SK-N-SH (cell line): ENCODE results near the gene HABP4. TPM values are rescaled to one million over a fixed set of nuclear protein-coding genes. Genes with fewer than 3 reads are reported as not detected.

Experiments
- CTCF ChIA-PET: fragments of 300-600, 350-600 bp; formaldehyde crosslinking; extraction: SDS; loops from one replicate; lab custom pipeline; 2021; lab: Yijun Ruan, JAX
- POLR2A ChIA-PET: fragments of 350-600 bp; sonication (Branson Sonifier 250); formaldehyde crosslinking; extraction: SDS; loops from one replicate; lab custom pipeline; 2020; ENCODE audit warnings: antibody characterized with exemption, inconsistent platforms; lab: Yijun Ruan, JAX
- DNase-seq: peaks from one replicate; pipeline ENCODE4 v3.0.0; 2012
- H2AFZ ChIP-seq: fragments of 200-600 bp; sonication (generic); 2 replicates; pipeline ENCODE4 v1.8.1; 2016; ENCODE audit warnings: antibody characterized with exemption, mild to moderate bottlenecking, low read depth
- H3F3A ChIP-seq: fragments of 200-600 bp; sonication (generic); replicated peaks from 2 replicates; pipeline ENCODE3; 2016; ENCODE audit warnings: antibody characterized with exemption, mild to moderate bottlenecking; ENCODE audit not compliant: insufficient read depth
- H3K27ac ChIP-seq, 2 experiments: fragments of 200-500 bp in 1 of 2; fragments of 200-600 bp in 1 of 2; sonication (Bioruptor generic) in 1 of 2; sonication (generic), shearing (Covaris generic) in 1 of 2; 2 replicates each; pipeline versions ENCODE4 v1.5.1 to v1.6.1; 2014 to 2016; ENCODE audit warnings: low read depth in 2 of 2, inconsistent platforms in 1 of 2, low read length in 1 of 2, mild to moderate bottlenecking in 1 of 2, mixed read lengths in 1 of 2
- H3K27me3 ChIP-seq: fragments of 200-600 bp; sonication (generic), shearing (Covaris generic); 2 replicates; pipeline ENCODE4 v1.6.1; 2016; ENCODE audit warnings: mixed run types; ENCODE audit not compliant: insufficient read depth
- H3K36me3 ChIP-seq, 2 experiments: fragments of 200-500 bp in 1 of 2; fragments of 200-600 bp in 1 of 2; sonication (Bioruptor generic) in 1 of 2; sonication (generic) in 1 of 2; replicated peaks in 1 of 2; 2 replicates each; pipeline versions ENCODE3 to v1.5.1; 2014 to 2016; ENCODE audit warnings: low read length in 1 of 2, mild to moderate bottlenecking in 1 of 2; ENCODE audit not compliant: insufficient read depth in 2 of 2, control insufficient read depth in 1 of 2
- H3K4me1 ChIP-seq, 2 experiments: fragments of 200-500 bp in 1 of 2; fragments of 200-600 bp in 1 of 2; sonication (Bioruptor generic) in 1 of 2; sonication (generic), shearing (Covaris generic) in 1 of 2; 2 replicates each; pipeline versions ENCODE4 v1.5.1 to v1.6.1; 2014 to 2016; ENCODE audit warnings: low read depth in 1 of 2, low read length in 1 of 2, mixed run types in 1 of 2; ENCODE audit not compliant: insufficient read depth in 2 of 2, control insufficient read depth in 1 of 2
- H3K4me2 ChIP-seq: fragments of 200-600 bp; sonication (generic), shearing (Covaris generic); 2 replicates; pipeline ENCODE4 v1.6.1; 2017; ENCODE audit warnings: mixed run types
- H3K4me3 ChIP-seq, 2 experiments: fragments of 200-500 bp in 1 of 2; fragments of 200-600 bp in 1 of 2; sonication (Bioruptor generic) in 1 of 2; sonication (generic), shearing (Covaris generic) in 1 of 2; 2 replicates each; pipeline versions ENCODE4 v1.5.1 to v1.8.1; 2014 to 2016; ENCODE audit warnings: low read depth in 2 of 2, inconsistent platforms in 1 of 2, low read length in 1 of 2, mild to moderate bottlenecking in 1 of 2, mixed read lengths in 1 of 2, moderate library complexity in 1 of 2
- H3K79me2 ChIP-seq: fragments of 200-600 bp; sonication (generic); 2 replicates; pipeline ENCODE4 v1.8.1; 2017; ENCODE audit warnings: mild to moderate bottlenecking; ENCODE audit not compliant: insufficient read depth
- H3K9ac ChIP-seq: fragments of 200-600 bp; sonication (generic); 2 replicates; pipeline ENCODE4 v1.6.1; 2017; ENCODE audit warnings: mixed run types
- H3K9me2 ChIP-seq: fragments of 200-600 bp; sonication (generic); 2 replicates; pipeline ENCODE4 v1.6.1; 2017; ENCODE audit warnings: mixed run types
- H3K9me3 ChIP-seq: fragments of 200-600 bp; sonication (generic); 2 replicates; pipeline ENCODE4 v1.6.1; 2017; ENCODE audit warnings: mixed run types, mild to moderate bottlenecking, moderate library complexity
- H4K20me1 ChIP-seq: fragments of 200-600 bp; sonication (generic); 2 replicates; pipeline ENCODE4 v1.6.1; 2017; ENCODE audit warnings: mild to moderate bottlenecking, mixed run types; ENCODE audit not compliant: insufficient read depth
- ELF1 ChIP-seq: IDR thresholded peaks from 2 replicates; pipeline ENCODE4 v1.4.0; 2012
- FOXM1 ChIP-seq: IDR thresholded peaks from 2 replicates; pipeline ENCODE4 v1.4.0; 2012; ENCODE audit warnings: low read depth, mild to moderate bottlenecking
- MXI1 ChIP-seq: IDR thresholded peaks from 2 replicates; pipeline ENCODE4 v1.6.1; 2012; ENCODE audit warnings: mild to moderate bottlenecking, low read depth, low read length, improper control_type of control experiment
- RFX5 ChIP-seq: IDR thresholded peaks from 2 replicates; pipeline ENCODE4 v1.6.1; 2012; ENCODE audit warnings: mild to moderate bottlenecking, improper control_type of control experiment, low read length
- TAF1 ChIP-seq: IDR thresholded peaks from 2 replicates; pipeline ENCODE4 v1.6.1; 2012; ENCODE audit warnings: low read depth, mild to moderate bottlenecking, low read length, moderate library complexity, borderline replicate concordance
- TCF12 ChIP-seq: IDR thresholded peaks from 2 replicates; pipeline ENCODE4 v1.4.0; 2012
- TEAD4 ChIP-seq: IDR thresholded peaks from 2 replicates; pipeline ENCODE4 v1.4.0; 2012; ENCODE audit warnings: mild to moderate bottlenecking, borderline replicate concordance; ENCODE audit not compliant: insufficient read depth
- WGBS: methylation state at CpG from one replicate; pipeline ENCODE4 v1.1.6; 2017; ENCODE audit warnings: low lambda C conversion rate; 5-methylcytosine and 5-hydroxymethylcytosine counted together
- polyA plus RNA-seq, 3 experiments: library from polyadenylated mRNA; depleted of rRNA; stranded (reverse); fragments of >200 nt; gene quantifications; 2 replicates each; pipeline ENCODE4 v1.2.3, GENCODE V29; 2012
- TF ChIP-seq, protein P1 (sequence below): fragments of 150-350 bp; IDR thresholded peaks from 2 replicates; pipeline ENCODE4 v1.6.1; 2016; ENCODE audit warnings: mild to moderate bottlenecking, low read depth, low read length
- TF ChIP-seq, protein P2 (sequence below): fragments of 150-350 bp; IDR thresholded peaks from 2 replicates; pipeline ENCODE4 v1.6.1; 2017; ENCODE audit warnings: antibody characterized with exemption, low read length, low read depth, borderline replicate concordance
- TF ChIP-seq, protein P3 (sequence below): fragments of 200-600 bp; sonication (generic); IDR thresholded peaks from 2 replicates; pipeline ENCODE4 v1.6.1; 2017; ENCODE audit warnings: antibody characterized with exemption, mild to moderate bottlenecking, moderate library complexity
- TF ChIP-seq, protein P4 (sequence below): IDR thresholded peaks from 2 replicates; pipeline ENCODE4 v1.4.0; 2012; ENCODE audit warnings: low read depth, borderline replicate concordance

The HABP4 gene
- polyA plus RNA-seq, 1 of the 3 experiments (the other 2 are of a cell fraction), result 19.0 TPM

DNA sequence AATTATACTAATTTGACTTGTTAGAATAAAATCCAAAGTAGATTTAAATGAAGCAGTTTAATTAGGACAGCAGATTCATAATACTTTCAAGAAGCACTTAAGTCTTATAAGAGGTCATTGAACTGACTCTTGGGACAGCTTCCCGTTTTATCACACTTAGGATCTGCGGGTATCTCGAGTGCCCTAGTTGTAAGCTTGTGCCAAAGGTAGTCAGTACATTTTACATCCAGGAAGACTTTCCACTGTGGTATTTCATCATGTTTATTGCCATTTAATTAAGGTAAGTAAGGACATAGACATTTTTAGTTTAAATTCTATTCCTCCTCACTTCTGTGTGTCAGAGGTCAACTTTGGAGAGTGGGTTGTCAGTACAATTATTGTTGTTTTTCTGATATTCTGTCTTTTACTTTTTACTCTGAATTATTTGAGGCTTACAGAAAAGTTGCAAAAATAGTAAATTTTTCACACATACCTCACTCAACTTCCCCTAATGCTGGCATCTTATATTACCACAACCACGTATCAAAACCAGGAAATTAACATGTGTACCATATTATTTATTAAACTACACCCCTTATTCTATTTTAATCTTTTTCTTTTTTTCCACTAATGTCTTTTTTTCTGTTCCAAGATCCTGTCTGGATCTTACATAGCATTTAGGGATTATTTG is 24.3 kb upstream of the HABP4 start:
- no peak overlapping the region for H3K4me2 ChIP-seq
- H3K9me2 ChIP-seq, result no peaks in the 10 kb centered on the region
- no peak overlapping the region for H3K27ac ChIP-seq
- no peaks in the 10 kb centered on the region for H3K36me3 ChIP-seq
- H3K9ac ChIP-seq, result no peak overlapping the region
- 91% methylated on average over 4 of the region's 4 CpGs for WGBS
- H3K27me3 ChIP-seq, result no peaks in the 10 kb centered on the region
- DNase-seq, result no peak
- peaks cover 4% of the 10 kb centered on the region for H3F3A ChIP-seq
- CTCF ChIA-PET, result interaction anchor here (0.5 to 1.8 kb wide), 2 partner anchors 24 to 150 kb away, joined by 3 to 4 read pairs; partner anchors contain the start of gene HABP4
- no peaks in the 10 kb centered on the region for H3K9me3 ChIP-seq
- no peak overlapping the region for H3K4me3 ChIP-seq
- H4K20me1 ChIP-seq, result no peaks in the 10 kb centered on the region
- TF ChIP-seq, protein P1, sequence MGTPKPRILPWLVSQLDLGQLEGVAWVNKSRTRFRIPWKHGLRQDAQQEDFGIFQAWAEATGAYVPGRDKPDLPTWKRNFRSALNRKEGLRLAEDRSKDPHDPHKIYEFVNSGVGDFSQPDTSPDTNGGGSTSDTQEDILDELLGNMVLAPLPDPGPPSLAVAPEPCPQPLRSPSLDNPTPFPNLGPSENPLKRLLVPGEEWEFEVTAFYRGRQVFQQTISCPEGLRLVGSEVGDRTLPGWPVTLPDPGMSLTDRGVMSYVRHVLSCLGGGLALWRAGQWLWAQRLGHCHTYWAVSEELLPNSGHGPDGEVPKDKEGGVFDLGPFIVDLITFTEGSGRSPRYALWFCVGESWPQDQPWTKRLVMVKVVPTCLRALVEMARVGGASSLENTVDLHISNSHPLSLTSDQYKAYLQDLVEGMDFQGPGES, result no peak
- TF ChIP-seq FOXM1 (no peak), MXI1 (no peak), TEAD4 (no peak), RFX5 (no peak), TAF1 (no peak), TCF12 (no peak), ELF1 (no peak)
- TF ChIP-seq, protein P2, sequence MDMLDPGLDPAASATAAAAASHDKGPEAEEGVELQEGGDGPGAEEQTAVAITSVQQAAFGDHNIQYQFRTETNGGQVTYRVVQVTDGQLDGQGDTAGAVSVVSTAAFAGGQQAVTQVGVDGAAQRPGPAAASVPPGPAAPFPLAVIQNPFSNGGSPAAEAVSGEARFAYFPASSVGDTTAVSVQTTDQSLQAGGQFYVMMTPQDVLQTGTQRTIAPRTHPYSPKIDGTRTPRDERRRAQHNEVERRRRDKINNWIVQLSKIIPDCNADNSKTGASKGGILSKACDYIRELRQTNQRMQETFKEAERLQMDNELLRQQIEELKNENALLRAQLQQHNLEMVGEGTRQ, result no peak
- TF ChIP-seq, protein P3, sequence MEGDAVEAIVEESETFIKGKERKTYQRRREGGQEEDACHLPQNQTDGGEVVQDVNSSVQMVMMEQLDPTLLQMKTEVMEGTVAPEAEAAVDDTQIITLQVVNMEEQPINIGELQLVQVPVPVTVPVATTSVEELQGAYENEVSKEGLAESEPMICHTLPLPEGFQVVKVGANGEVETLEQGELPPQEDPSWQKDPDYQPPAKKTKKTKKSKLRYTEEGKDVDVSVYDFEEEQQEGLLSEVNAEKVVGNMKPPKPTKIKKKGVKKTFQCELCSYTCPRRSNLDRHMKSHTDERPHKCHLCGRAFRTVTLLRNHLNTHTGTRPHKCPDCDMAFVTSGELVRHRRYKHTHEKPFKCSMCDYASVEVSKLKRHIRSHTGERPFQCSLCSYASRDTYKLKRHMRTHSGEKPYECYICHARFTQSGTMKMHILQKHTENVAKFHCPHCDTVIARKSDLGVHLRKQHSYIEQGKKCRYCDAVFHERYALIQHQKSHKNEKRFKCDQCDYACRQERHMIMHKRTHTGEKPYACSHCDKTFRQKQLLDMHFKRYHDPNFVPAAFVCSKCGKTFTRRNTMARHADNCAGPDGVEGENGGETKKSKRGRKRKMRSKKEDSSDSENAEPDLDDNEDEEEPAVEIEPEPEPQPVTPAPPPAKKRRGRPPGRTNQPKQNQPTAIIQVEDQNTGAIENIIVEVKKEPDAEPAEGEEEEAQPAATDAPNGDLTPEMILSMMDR, result no peak
- TF ChIP-seq, protein P4, sequence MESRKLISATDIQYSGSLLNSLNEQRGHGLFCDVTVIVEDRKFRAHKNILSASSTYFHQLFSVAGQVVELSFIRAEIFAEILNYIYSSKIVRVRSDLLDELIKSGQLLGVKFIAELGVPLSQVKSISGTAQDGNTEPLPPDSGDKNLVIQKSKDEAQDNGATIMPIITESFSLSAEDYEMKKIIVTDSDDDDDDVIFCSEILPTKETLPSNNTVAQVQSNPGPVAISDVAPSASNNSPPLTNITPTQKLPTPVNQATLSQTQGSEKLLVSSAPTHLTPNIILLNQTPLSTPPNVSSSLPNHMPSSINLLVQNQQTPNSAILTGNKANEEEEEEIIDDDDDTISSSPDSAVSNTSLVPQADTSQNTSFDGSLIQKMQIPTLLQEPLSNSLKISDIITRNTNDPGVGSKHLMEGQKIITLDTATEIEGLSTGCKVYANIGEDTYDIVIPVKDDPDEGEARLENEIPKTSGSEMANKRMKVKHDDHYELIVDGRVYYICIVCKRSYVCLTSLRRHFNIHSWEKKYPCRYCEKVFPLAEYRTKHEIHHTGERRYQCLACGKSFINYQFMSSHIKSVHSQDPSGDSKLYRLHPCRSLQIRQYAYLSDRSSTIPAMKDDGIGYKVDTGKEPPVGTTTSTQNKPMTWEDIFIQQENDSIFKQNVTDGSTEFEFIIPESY, result no peak
- H3K4me1 ChIP-seq, result peaks cover 3 to 8% of the 10 kb centered on the region in 2 experiments; a peak in 3 of 4 replicates
- H3K79me2 ChIP-seq, result no peaks in the 10 kb centered on the region
- POLR2A ChIA-PET, result no interaction called here
- no peak overlapping the region for H2AFZ ChIP-seq
